SU-DHL-6 (cell line): ENCODE results near the gene WWC1.

Experiments used
- H2AFZ ChIP-seq: fragments of 200-600 bp; sonication (generic); 2 replicates; pipeline ENCODE4 v1.6.1; 2014; ENCODE audit warnings: low read depth, mild to moderate bottlenecking, moderate library complexity, mixed read lengths, antibody characterized with exemption, low read length; ENCODE audit not compliant: severe bottlenecking
- H3F3A ChIP-seq: fragments of 200-600 bp; shearing (Covaris generic); 2 replicates; pipeline ENCODE4 v1.6.0; 2016; ENCODE audit warnings: antibody characterized with exemption, mild to moderate bottlenecking; ENCODE audit not compliant: insufficient read depth
- H3K27ac ChIP-seq: fragments of 200-600 bp; sonication (generic); 2 replicates; pipeline ENCODE4 v1.5.1; 2016; ENCODE audit warnings: low read depth, mild to moderate bottlenecking, low read length, moderate library complexity, mixed read lengths
- H3K27me3 ChIP-seq: fragments of 200-600 bp; sonication (generic), shearing (Covaris generic); 2 replicates; pipeline ENCODE4 v1.6.0; 2014; ENCODE audit warnings: mild to moderate bottlenecking, low read length
- H3K36me3 ChIP-seq: fragments of 200-600 bp; sonication (generic); 2 replicates; pipeline ENCODE4 v1.6.1; 2014; ENCODE audit warnings: mild to moderate bottlenecking, low read length, mixed read lengths
- H3K4me2 ChIP-seq: fragments of 300-600, 200-600 bp; shearing (Covaris generic), sonication (generic); 2 replicates; pipeline ENCODE4 v1.6.0; 2014; ENCODE audit warnings: low read length, low read depth, mild to moderate bottlenecking; ENCODE audit not compliant: poor library complexity, severe bottlenecking
- H3K4me3 ChIP-seq: fragments of 200-600 bp; sonication (generic); 2 replicates; pipeline ENCODE4 v1.5.1; 2014; ENCODE audit warnings: antibody characterized with exemption, low read length, mild to moderate bottlenecking, mixed read lengths; ENCODE audit not compliant: insufficient read depth, poor library complexity, severe bottlenecking
- H3K79me2 ChIP-seq: fragments of 200-600 bp; sonication (generic); 2 replicates; pipeline ENCODE4 v1.6.1; 2014; ENCODE audit warnings: mild to moderate bottlenecking, low read length, moderate library complexity; ENCODE audit not compliant: insufficient read depth
- H3K9ac ChIP-seq: fragments of 200-600 bp; sonication (generic); 2 replicates; pipeline ENCODE4 v1.7.0; 2014; ENCODE audit warnings: mild to moderate bottlenecking, low read length
- H3K9me2 ChIP-seq: fragments of 200-600 bp; sonication (generic); replicated peaks from 2 replicates; pipeline ENCODE4 v1.6.1; 2014; ENCODE audit warnings: low read length; ENCODE audit not compliant: insufficient read depth
- H3K9me3 ChIP-seq: fragments of 200-600 bp; sonication (generic); 2 replicates; pipeline ENCODE4 v1.6.1; 2014; ENCODE audit warnings: low read length, mixed read lengths; ENCODE audit not compliant: insufficient read depth
- H4K20me1 ChIP-seq: fragments of 200-600 bp; sonication (generic); 2 replicates; pipeline ENCODE4 v1.6.1; 2014; ENCODE audit warnings: low read depth, mild to moderate bottlenecking, antibody characterized with exemption, low read length, moderate library complexity, mixed read lengths
- CTCF ChIP-seq: fragments of 200-600 bp; sonication (generic); IDR thresholded peaks from one replicate; pipeline ENCODE4 v1.5.1; 2017; ENCODE audit warnings: antibody characterized with exemption, mild to moderate bottlenecking, low read length, moderate library complexity; ENCODE audit not compliant: insufficient read depth, poor library complexity, severe bottlenecking
- EZH2phosphoT487 ChIP-seq: fragments of 200-600 bp; sonication (generic), shearing (Covaris generic); conservative IDR thresholded peaks from 2 replicates; pipeline ENCODE4 v1.6.1; 2018; ENCODE audit warnings: mild to moderate bottlenecking, antibody characterized with exemption, low read length, moderate library complexity, mixed read lengths

WWC1 gene

GRCh38 chr5:168443950-168444700 is 152.7 kb downstream of the WWC1 start:
- H3K27ac ChIP-seq: no peak overlapping the region
- no peak overlapping the region for H3K4me2 ChIP-seq
- H3K36me3 ChIP-seq: no peaks in the 10 kb centered on the region
- no peaks in the 10 kb centered on the region for H3K27me3 ChIP-seq
- no peak overlapping the region for H2AFZ ChIP-seq
- H3F3A ChIP-seq: no peaks in the 10 kb centered on the region
- H3K9me3 ChIP-seq: no peaks in the 10 kb centered on the region
- H4K20me1 ChIP-seq: no peaks in the 10 kb centered on the region
- no peaks in the 10 kb centered on the region for H3K9me2 ChIP-seq
- H3K4me3 ChIP-seq: no peak overlapping the region
- TF ChIP-seq EZH2phosphoT487 (no peak), CTCF (no peak)
- H3K9ac ChIP-seq: no peak overlapping the region
- no peaks in the 10 kb centered on the region for H3K79me2 ChIP-seq

GRCh38 chr5:168446983-168447619 is 155.7 kb downstream of the WWC1 start:
- Histone ChIP-seq H3K9me2 (no peaks in the 10 kb centered on the region), H3K4me2 (no peak overlapping the region), H3K4me3 (no peak overlapping the region), H3K9ac (no peak overlapping the region), H2AFZ (no peak overlapping the region), H3K36me3 (no peaks in the 10 kb centered on the region), H3K27ac (no peak overlapping the region), H3F3A (no peaks in the 10 kb centered on the region), H3K27me3 (no peaks in the 10 kb centered on the region), H3K79me2 (no peaks in the 10 kb centered on the region), H3K9me3 (no peaks in the 10 kb centered on the region), H4K20me1 (no peaks in the 10 kb centered on the region)
- TF ChIP-seq EZH2phosphoT487 (no peak), CTCF (no peak)

- no peaks in the 10 kb centered on the region for H3K9me3 ChIP-seq
- H3K27me3 ChIP-seq: no peaks in the 10 kb centered on the region
- no peaks in the 10 kb centered on the region for H3K36me3 ChIP-seq
- no peak overlapping the region for H3K9ac ChIP-seq
- no peaks in the 10 kb centered on the region for H3F3A ChIP-seq
- no peak overlapping the region for H3K27ac ChIP-seq
- H3K4me2 ChIP-seq: no peak overlapping the region
- no peaks in the 10 kb centered on the region for H3K9me2 ChIP-seq
- H2AFZ ChIP-seq: no peak overlapping the region
- TF ChIP-seq EZH2phosphoT487: no peak
- TF ChIP-seq CTCF: no peak
- no peaks in the 10 kb centered on the region for H4K20me1 ChIP-seq
- no peaks in the 10 kb centered on the region for H3K79me2 ChIP-seq
- no peak overlapping the region for H3K4me3 ChIP-seq
Measured at GRCh38 chr5:168447808-168448207, 156.4 kb downstream of the WWC1 start.
